ENCODE results near the gene MAML3. TPM values are rescaled to one million over a fixed set of nuclear protein-coding genes. Genes with fewer than 3 reads are reported as not detected.

MAML3 gene
- total RNA-seq, 1 donor = 6.5 TPM

- TF ChIP-seq CTCF (IDR thresholded peaks at IDR 0.05; ENCODE audit: insufficient read depth, low read depth, low read length) = no peak
- DNase-seq (ENCODE audit: low read depth) = no peak
- no peak overlapping the region for H3K4me3 ChIP-seq (ENCODE audit: low read depth, low read length)
Observed at GRCh38 chr4:139774759-139775487, 379.1 kb downstream of the MAML3 start.

- no peak for DNase-seq (ENCODE audit: low read depth)
- no peak for TF ChIP-seq CTCF (IDR thresholded peaks at IDR 0.05; ENCODE audit: insufficient read depth, low read depth, low read length)
- no peak overlapping the region for H3K4me3 ChIP-seq (ENCODE audit: low read depth, low read length)
Observed at GRCh38 chr4:139773560-139774318, 380.2 kb downstream of the MAML3 start.

GRCh38 chr4:139770361-139770760 is 383.6 kb downstream of the MAML3 start:
- no peak for TF ChIP-seq CTCF (IDR thresholded peaks at IDR 0.05; ENCODE audit: insufficient read depth, low read depth, low read length)
- no peak overlapping the region for H3K4me3 ChIP-seq (ENCODE audit: low read depth, low read length)
- DNase-seq (ENCODE audit: low read depth) = no peak

- H3K4me3 ChIP-seq (ENCODE audit: low read depth, low read length) = no peak overlapping the region
- no peak for DNase-seq (ENCODE audit: low read depth)
- no peak for TF ChIP-seq CTCF (IDR thresholded peaks at IDR 0.05; ENCODE audit: insufficient read depth, low read depth, low read length)
Observed at GRCh38 chr4:139769364-139769763, 384.6 kb downstream of the MAML3 start.

GRCh38 chr4:139768896-139769295 is 385.1 kb downstream of the MAML3 start:
- no peak for DNase-seq (ENCODE audit: low read depth)
- no peak overlapping the region for H3K4me3 ChIP-seq (ENCODE audit: low read depth, low read length)
- peak; percentile 10 for TF ChIP-seq CTCF (IDR thresholded peaks at IDR 0.05; ENCODE audit: insufficient read depth, low read depth, low read length)

GRCh38 chr4:139768366-139768765 is 385.6 kb downstream of the MAML3 start:
- no peak overlapping the region for H3K4me3 ChIP-seq (ENCODE audit: low read depth, low read length)
- DNase-seq (ENCODE audit: low read depth) = no peak
- TF ChIP-seq CTCF (IDR thresholded peaks at IDR 0.05; ENCODE audit: insufficient read depth, low read depth, low read length) = no peak

Data from fibroblast of villous mesenchyme (primary cell).